Measurements from ENCODE around the gene OR51E1. TPM values are rescaled to one million over a fixed set of nuclear protein-coding genes. Genes with fewer than 3 reads are reported as not detected.

Gene OR51E1
- total RNA-seq, 2 experiments from 2014 or later = 0.09 TPM; not detected in 1

DNA sequence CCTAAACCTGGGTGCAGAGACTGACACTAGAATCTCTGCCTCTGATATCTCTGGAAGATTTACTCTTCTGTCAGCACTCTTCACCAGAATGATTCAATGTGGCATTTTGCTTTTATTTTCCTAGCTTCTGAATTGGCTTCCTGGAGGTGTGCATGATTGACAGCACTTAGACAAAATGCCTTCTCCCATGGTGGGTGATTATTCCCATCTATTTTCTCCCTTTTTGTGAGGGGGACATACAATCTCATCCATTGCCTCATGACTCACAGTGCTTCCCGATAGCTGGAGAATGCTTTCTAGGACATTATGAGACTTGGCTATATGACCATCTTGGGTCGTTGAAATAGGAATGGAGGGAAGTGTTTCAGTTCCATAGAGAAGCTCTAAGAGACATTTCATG, 31.8 kb upstream of the OR51E1 start:
- TF ChIP-seq EZH2phosphoT487 (IDR thresholded peaks at IDR 0.05; ENCODE audit: borderline replicate concordance, low read depth, low read length) = no peak
- TF ChIP-seq, protein P1, sequence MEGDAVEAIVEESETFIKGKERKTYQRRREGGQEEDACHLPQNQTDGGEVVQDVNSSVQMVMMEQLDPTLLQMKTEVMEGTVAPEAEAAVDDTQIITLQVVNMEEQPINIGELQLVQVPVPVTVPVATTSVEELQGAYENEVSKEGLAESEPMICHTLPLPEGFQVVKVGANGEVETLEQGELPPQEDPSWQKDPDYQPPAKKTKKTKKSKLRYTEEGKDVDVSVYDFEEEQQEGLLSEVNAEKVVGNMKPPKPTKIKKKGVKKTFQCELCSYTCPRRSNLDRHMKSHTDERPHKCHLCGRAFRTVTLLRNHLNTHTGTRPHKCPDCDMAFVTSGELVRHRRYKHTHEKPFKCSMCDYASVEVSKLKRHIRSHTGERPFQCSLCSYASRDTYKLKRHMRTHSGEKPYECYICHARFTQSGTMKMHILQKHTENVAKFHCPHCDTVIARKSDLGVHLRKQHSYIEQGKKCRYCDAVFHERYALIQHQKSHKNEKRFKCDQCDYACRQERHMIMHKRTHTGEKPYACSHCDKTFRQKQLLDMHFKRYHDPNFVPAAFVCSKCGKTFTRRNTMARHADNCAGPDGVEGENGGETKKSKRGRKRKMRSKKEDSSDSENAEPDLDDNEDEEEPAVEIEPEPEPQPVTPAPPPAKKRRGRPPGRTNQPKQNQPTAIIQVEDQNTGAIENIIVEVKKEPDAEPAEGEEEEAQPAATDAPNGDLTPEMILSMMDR (conservative IDR thresholded peaks at IDR 0.05; ENCODE audit: low read length) = no peak
- Histone ChIP-seq H3K9me3 (ENCODE audit: low read length) (peaks cover 8% of the 10 kb centered on the region; the same call in 1 of the 2 replicates), H3K36me3 (ENCODE audit: insufficient read depth, low read length) (no peaks in the 10 kb centered on the region), H3K4me3 (ENCODE audit: low read depth, low read length, poor library complexity, severe bottlenecking) (no peak overlapping the region), H3K9me2 (ENCODE audit: insufficient read depth, low read length) (no peaks in the 10 kb centered on the region), H3K79me2 (ENCODE audit: insufficient read depth, low read depth, low read length) (no peaks in the 10 kb centered on the region), H3K4me1 (ENCODE audit: insufficient read depth, low read length, poor library complexity, severe bottlenecking) (peaks cover 16% of the 10 kb centered on the region), H2AFZ (ENCODE audit: low read length) (no peak overlapping the region), H3K27ac (ENCODE audit: low read depth, low read length, poor library complexity, severe bottlenecking) (no peak overlapping the region), H3K4me2 (ENCODE audit: low read length) (no peak overlapping the region), H4K20me1 (ENCODE audit: insufficient read depth, low read length) (no peaks in the 10 kb centered on the region)
- BruUV-seq (replicated peaks) = no TSS peak
- intact Hi-C loops (cut with micrococcal nuclease; ENCODE audit: unreplicated experiment) = no loop called here
- ChIA-PET POLR2A (no interaction called here), CTCF (ENCODE audit: unreplicated experiment) (no interaction called here)
- DNase-seq (ENCODE audit: low spot score) = no peak

DNA sequence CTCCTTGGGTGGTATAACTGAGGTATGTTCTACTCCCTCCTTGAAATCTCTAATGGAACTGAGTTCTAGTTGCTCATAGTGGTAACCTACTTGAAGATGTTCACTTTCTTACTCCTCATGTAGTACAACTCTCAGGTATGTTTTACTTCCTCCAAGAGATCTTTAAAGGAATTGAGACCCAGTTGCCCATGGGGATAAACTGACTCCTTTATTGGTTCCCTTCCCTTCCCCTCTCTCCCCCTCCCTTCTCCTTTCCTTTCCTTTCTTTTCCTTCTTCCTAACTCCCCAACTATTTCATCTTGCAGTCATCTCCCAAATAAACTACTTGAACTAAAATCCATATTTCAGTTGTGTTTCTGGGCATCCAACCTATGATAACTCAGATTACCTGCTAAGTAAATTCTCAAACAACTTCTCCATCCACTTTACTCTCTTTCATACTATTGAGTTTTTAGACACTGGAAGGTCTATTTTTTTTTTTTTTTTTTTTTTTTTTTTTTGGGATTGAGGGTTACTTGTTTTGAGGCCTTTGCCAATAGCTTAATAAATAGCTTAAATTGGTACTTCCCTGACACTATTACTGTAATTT, 27.8 kb upstream of the OR51E1 start:
- CTCF ChIA-PET (ENCODE audit: unreplicated experiment) = no interaction called here

DNA sequence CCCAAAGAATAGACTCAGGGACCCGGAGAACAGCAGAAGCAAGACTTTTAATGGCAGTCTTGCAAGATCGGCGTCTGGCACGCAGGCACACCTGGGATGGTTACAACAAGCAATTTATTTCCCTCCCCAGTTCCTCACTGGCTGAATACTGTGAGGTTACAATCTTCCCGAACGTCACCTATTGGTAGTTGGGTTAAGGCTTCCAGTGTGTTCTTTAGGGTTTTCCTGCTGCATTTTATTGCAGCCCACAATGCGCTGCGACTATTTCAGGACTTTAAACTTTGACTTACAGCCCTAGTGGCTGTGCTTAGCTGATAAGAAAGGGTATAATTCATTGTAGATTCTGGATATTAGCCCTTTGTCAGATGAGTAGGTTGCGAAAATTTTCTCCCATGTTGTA, 24.3 kb upstream of the OR51E1 start:
- BruUV-seq (replicated peaks) = no TSS peak
- ChIA-PET CTCF (ENCODE audit: unreplicated experiment) (no interaction called here), POLR2A (no interaction called here)
- Histone ChIP-seq H3K4me3 (ENCODE audit: low read depth, low read length, poor library complexity, severe bottlenecking) (no peak overlapping the region), H3K27ac (ENCODE audit: low read depth, low read length, poor library complexity, severe bottlenecking) (no peak overlapping the region), H3K36me3 (ENCODE audit: insufficient read depth, low read length) (no peaks in the 10 kb centered on the region), H3K4me2 (ENCODE audit: low read length) (no peak overlapping the region), H2AFZ (ENCODE audit: low read length) (no peak overlapping the region), H3K9me2 (ENCODE audit: insufficient read depth, low read length) (no peaks in the 10 kb centered on the region), H4K20me1 (ENCODE audit: insufficient read depth, low read length) (no peaks in the 10 kb centered on the region), H3K79me2 (ENCODE audit: insufficient read depth, low read depth, low read length) (no peaks in the 10 kb centered on the region), H3K4me1 (ENCODE audit: insufficient read depth, low read length, poor library complexity, severe bottlenecking) (no peaks in the 10 kb centered on the region), H3K9me3 (ENCODE audit: low read length) (no peaks in the 10 kb centered on the region)
- intact Hi-C loops (cut with micrococcal nuclease; ENCODE audit: unreplicated experiment) = no loop called here
- TF ChIP-seq EZH2phosphoT487 (IDR thresholded peaks at IDR 0.05; ENCODE audit: borderline replicate concordance, low read depth, low read length) = no peak
- TF ChIP-seq, protein P1 (conservative IDR thresholded peaks at IDR 0.05; ENCODE audit: low read length) = no peak
- no peak for DNase-seq (ENCODE audit: low spot score)

More for the DNA sequence above, 27.8 kb upstream of the OR51E1 start:
- intact Hi-C loops (cut with micrococcal nuclease; ENCODE audit: unreplicated experiment) = no loop called here
- no peak for DNase-seq (ENCODE audit: low spot score)
- no peaks in the 10 kb centered on the region for H3K79me2 ChIP-seq (ENCODE audit: insufficient read depth, low read depth, low read length)
- BruUV-seq (replicated peaks) = no TSS peak
- H4K20me1 ChIP-seq (ENCODE audit: insufficient read depth, low read length) = no peaks in the 10 kb centered on the region
- H3K4me1 ChIP-seq (ENCODE audit: insufficient read depth, low read length, poor library complexity, severe bottlenecking) = no peaks in the 10 kb centered on the region
- no peak overlapping the region for H3K4me3 ChIP-seq (ENCODE audit: low read depth, low read length, poor library complexity, severe bottlenecking)
- H2AFZ ChIP-seq (ENCODE audit: low read length) = no peak overlapping the region
- H3K9me3 ChIP-seq (ENCODE audit: low read length) = no peaks in the 10 kb centered on the region
- H3K9me2 ChIP-seq (ENCODE audit: insufficient read depth, low read length) = no peaks in the 10 kb centered on the region
- H3K4me2 ChIP-seq (ENCODE audit: low read length) = no peak overlapping the region
- no peak overlapping the region for H3K27ac ChIP-seq (ENCODE audit: low read depth, low read length, poor library complexity, severe bottlenecking)
- no peak for TF ChIP-seq EZH2phosphoT487 (IDR thresholded peaks at IDR 0.05; ENCODE audit: borderline replicate concordance, low read depth, low read length)
- TF ChIP-seq, protein P1 (conservative IDR thresholded peaks at IDR 0.05; ENCODE audit: low read length) = no peak
- POLR2A ChIA-PET = no interaction called here
- no peaks in the 10 kb centered on the region for H3K36me3 ChIP-seq (ENCODE audit: insufficient read depth, low read length)

All from OCI-LY7 (cell line).